GM18858 (cell line): ENCODE data around the gene CAP2.

Experiments
- ATAC-seq: cut with Tn5 transposase; IDR thresholded peaks from one replicate; pipeline ENCODE4 v1.9.1; 2021; ENCODE audit not compliant: unreplicated experiment

Gene CAP2, protein sequence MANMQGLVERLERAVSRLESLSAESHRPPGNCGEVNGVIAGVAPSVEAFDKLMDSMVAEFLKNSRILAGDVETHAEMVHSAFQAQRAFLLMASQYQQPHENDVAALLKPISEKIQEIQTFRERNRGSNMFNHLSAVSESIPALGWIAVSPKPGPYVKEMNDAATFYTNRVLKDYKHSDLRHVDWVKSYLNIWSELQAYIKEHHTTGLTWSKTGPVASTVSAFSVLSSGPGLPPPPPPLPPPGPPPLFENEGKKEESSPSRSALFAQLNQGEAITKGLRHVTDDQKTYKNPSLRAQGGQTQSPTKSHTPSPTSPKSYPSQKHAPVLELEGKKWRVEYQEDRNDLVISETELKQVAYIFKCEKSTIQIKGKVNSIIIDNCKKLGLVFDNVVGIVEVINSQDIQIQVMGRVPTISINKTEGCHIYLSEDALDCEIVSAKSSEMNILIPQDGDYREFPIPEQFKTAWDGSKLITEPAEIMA

DNA sequence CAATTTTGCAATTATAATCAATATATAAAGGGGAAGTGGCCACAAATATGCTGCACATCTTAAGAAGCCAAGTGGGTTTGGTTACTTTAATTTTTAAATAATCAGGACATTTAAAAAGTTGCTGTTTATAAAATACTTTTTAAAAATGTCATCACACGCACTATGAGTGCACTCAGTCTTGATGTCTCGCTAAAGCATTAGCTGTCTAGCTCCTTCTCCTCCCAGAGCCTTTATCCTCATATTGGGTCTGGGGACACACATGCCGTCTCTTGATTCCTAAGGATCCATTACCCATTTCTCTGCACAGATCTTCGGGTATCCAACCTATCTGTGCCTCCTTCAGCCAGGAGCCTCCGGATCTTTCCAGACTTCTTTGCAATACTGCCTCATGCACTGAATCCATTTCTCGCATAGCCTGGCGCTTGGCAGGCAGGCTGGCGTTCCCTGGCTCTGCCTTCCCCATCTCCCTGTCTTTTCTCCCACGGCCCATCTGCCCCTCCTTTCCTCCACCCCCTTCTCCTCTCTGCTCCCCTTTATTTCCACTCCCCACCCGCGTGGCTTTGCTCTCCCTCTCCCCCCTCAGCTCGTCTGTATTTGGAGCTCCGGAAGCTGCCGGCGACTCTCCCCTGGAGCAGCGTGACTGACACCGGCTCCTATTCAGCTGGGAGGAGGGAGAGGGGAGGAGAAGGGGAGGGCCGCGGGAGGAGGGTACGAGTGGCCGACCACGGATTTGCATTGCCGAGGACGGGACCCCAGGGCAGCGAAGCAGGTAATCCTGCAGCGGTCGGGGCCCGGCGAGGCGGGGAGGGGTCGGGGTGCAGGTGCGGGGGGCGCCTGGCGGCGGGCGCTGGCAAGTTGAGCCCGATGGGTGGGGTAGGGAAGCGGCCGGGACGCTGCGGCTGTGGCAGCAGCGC lies at the start of gene CAP2:
Gene CAP2 (plus strand): TSS at position 618 of the 914 bp plus-strand sequence. CDS start 27,961 bp downstream, outside the sequence.
- no peak for ATAC-seq

DNA sequence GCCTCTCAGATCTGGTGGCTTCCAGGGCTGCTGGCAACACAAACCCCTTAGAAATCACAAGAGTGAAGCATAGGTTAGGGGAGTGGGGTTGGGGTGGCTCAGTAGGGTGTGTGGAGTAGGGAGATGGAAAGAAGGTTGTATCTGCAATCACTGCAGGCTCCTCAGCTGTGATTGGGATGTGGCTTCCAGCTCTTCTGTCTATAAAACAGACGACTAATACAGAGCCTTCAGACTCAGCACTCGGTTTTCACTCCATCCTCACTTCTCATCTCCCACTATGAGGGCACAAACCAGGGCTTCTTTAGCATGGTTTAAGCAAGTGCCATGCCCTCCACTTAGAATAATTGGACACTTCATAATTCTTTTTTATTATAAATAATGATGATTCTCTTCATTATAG lies 46.4 kb upstream of the CAP2 start:
- no peak for ATAC-seq

DNA sequence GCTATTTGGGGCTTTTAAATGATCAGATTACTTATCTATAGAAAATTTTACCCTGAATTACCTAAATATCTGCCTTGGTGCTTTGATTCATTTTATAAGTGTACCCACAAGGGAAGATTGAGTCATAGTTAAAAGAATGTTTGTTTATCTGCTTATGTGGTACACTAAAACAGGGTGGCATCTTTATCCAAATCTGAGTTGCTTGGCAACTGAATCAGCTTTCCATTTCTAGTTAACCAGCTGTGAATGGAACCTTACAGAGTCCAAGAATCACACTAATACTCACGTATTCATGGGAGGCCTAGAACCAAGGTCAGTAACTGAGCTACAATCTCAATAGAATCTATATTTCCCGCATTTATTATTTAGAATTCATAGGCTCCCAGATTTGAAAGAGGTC lies 44.0 kb upstream of the CAP2 start:
- no peak for ATAC-seq

DNA sequence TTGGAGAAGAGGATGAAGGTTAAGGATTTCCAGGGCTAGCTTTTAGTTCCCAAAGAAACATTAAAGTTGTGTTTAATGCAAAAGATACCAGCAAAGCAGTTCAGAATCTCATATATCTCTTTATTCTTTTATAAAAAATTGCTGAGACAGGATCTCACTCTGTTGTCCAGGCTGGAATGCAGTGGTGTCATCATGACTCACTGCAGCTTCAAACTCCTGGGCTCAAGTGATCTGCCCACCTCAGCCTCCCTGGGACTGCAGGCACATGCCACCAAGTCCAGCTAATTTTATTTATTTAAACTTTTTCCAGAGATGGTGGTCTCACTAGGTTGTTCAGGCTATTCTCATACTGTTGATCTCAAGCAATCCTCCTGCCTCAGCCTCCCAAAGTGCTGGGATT lies 41.1 kb upstream of the CAP2 start:
- ATAC-seq: no peak

DNA sequence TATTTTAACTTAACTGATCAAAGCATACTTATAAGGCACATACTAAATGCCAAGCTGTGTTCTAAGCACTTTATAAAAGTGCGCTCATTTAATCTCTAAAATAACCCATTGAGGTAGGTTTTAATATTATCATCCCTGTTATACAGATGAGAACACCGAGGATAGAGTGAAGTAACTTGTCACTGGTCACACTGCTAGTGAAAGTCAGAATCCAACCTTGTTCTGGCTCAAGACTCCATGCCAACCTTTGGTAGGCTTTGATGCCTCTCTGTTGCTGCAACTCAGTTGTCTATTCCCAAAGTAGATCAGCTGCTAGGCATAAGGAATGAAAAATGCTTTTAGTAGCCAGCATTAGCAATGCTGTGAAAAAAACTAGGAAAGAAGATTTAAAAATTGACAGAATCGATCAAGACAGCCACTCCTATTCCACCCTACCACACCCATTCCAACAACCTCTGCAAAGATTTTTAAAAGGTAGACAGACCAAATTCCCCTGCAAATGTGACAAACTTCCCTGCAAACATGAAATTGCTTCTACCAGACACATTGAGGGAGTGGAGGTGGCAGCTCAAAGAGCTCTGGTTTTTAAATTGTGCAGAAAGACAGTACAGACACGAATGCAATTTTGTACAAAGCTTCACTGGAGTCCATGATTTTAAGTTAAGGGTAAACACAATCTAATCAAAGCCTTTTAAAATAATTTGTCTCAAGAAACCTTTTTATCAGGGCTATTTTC lies 39.8 kb upstream of the CAP2 start:
- ATAC-seq: no peak

DNA sequence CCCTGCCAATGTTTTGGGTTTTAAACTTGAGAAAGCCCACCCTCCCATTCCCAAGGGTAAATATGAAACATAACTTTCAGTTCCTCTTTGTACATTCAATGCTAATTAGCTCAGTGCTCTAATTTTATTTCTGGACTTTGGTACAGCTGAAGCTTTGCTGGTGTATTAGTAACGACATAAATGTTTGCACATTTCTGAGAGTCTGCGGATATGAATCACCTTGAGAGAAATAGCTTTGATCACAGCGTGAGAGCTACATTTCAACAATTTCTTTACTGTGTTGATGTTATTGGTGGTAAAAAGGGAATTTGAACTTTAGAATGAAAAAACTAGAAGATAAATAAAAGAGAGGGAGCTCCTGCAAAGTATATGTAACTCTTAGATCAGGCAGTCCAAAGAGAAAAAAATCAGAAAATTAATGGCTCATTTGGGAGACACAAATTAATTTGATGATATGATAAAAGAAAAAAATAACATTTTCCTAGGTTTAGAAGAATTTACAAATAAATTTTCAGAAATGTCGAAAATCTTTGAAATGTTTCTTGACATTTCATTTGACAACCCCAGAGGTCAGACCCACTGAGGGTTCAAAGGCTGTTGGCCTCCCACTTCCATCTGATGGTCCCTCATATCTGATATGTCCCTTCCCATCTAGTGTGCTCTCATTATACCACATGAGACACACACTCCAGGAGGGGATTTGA lies 38.5 kb upstream of the CAP2 start:
- ATAC-seq: no peak

DNA sequence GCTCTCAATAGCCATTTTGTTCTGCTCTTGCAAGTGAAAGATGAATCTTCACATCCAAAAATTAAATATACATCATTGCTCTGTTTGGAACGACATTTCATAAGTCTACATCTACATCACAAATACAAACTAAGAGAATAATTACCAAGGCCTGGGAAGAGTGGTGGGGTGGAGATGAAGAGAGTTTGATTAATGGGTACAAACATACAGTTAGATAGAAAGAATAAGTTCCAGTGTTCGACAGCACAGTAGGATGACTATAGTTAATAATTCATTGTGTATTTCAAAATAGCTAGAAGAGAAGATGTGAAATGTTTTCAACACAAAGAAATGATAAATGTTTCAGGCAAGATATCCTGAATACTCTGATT lies 38.0 kb upstream of the CAP2 start:
- ATAC-seq: no peak

DNA sequence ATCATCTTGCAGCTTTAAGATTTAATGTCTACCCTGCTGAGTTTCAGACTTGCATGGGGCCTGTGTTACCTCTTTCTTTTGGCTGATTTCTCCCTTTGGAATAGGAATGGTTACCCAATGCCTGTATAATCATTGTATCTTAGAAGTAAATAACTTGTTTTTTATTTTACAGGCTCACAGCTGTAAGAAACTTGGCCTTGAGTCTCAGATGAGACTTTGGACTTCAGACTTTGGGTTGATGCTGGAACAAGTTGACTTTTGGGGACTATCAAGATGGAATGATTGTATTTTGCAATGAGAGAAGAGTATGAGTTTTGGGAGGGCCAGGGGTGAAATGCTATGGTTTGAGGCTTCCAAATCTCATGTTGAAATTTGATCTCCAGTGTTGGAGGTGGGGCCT lies 34.9 kb upstream of the CAP2 start:
- no peak for ATAC-seq

DNA sequence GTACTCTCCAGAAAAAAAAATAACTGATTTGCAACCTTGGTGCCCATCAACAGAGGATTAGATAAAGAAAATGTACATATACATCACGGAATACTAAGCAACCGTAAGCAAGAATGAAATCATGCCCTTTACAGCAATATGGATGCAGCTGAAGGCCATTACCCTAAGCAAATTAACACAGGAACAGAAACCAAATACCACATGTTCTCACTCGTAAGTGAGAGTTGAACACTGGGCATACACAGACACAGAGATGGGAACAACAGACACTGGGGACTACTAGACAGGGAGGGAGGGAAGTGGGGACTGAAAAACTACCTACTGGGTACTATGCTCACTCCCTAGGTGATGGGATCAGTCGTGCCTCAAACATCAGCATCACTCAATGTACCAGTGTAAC lies 32.8 kb upstream of the CAP2 start:
- ATAC-seq: no peak

DNA sequence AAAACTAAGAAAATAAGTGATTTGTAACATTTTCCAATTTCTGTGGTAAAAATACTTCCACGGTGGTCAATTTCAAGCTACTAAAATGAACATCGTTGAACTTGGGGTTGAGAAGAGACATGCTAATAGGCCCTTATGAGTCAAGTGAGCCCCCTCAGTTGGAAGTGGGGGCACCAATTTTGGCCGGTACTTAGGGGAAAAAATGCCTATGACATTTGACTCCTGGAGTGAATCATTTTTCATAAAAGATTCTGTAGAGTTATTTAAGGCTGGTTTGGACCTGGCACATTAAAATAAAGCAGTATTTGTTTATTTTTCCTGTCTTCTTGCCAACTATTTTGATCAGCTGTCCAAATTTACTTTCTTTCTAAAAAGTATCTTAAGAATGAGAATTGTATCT lies 32.4 kb upstream of the CAP2 start:
- no peak for ATAC-seq

DNA sequence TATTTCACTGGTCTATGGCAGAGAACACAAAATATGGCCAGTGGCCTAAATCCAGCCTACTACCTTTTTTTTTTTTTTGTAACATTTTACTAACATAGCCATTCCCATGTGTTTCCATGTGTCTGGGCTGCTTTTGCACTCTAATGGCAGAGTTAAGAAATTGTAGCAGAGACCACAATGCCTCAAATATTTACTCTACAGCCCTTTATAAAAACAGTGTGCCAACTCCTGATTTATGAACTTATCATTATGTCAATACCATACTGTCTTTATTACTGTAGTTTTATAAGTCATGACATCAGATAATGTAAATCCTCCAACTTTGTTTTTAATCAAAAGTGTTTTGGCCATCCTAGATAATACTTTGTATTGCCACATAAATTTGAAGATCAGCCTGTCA lies 27.4 kb upstream of the CAP2 start:
- no peak for ATAC-seq

DNA sequence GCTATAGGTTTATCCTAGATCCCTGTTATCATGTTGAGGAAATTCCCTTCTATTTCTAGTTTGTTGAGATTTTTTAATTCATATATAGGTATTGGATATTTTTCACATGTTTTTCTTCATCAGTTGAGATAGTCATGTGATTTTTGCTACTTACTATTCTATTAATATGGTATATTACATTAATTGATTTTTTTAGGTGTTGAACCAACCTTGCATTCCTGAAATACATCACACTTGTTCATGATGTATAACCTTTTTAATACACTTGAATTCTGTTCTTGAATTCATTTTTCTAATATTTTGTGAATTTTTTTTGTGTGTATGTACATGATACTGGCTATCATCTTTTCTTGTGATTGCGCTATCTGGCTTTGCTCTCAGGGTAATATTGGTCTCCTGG lies 25.5 kb upstream of the CAP2 start:
- ATAC-seq: no peak

DNA sequence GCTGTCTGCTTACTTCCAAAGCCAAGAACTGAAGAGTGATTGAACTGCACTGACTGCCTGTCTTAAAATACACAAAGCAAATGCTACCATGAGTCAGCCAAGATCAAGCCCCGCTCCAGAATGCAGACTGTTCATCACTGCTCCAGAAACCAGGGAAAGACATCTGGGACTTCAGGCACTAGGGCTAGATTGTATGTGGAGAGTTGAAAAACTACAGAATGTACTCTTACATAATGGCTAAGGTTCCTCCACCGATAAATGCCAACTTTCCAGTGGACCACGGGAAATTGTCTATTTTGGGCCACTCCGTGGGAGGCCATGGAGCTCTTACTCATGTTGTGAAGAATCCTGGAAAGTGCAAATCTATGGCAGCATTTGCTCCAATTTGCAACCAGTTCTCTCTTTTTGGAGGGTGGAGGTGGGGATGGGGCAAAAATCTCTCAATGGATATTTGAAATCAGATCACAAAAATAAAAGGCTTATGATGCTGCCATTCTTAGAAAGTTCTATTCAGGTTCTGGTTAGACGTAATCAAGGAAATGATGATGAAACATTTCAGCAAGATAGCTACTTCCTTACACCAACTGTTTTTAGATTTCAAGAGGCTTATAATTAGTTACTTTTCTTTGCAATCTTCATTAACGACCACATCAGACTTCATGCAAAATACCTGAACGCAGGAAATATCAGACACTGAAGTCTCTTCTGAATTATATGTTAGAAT lies 11.8 kb upstream of the CAP2 start:
- no peak for ATAC-seq

DNA sequence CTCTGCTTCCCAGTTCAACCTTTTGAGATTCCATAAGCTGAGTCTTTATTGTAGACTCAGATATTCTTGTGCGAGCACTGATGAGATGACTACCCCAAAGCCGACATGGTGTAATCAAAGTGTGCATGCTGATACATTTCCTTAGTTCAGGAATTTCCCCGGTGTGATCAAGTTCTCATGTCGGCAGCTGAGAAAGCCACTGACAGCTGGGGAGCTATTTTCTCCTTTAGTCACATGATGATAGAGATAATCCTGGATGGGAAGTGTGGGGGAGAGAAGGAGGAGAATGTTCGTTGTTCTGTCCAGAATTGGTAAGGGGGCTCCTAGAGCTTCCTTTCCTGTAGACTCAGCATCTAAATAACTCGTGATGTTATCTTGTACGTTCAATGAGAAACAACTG lies 7.7 kb upstream of the CAP2 start:
- no peak for ATAC-seq

DNA sequence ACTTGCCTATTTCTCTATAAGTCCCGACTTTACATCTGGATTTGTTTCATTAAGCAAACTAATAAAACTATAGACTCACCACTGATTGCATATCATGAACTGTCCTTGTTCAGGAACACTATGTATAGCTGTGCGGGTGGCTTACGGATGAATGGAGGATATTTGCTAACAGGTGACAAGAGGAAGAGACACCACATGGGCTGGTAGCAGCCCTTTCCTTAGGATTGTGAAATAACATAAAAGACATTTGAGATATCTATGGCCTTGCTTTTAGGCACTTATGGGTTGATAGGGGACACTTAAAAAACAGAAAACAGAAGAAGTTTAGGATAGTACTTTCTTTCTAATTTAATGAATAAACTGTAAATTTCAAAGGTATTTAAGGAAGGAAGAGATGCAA lies 5.0 kb upstream of the CAP2 start:
- no peak for ATAC-seq

DNA sequence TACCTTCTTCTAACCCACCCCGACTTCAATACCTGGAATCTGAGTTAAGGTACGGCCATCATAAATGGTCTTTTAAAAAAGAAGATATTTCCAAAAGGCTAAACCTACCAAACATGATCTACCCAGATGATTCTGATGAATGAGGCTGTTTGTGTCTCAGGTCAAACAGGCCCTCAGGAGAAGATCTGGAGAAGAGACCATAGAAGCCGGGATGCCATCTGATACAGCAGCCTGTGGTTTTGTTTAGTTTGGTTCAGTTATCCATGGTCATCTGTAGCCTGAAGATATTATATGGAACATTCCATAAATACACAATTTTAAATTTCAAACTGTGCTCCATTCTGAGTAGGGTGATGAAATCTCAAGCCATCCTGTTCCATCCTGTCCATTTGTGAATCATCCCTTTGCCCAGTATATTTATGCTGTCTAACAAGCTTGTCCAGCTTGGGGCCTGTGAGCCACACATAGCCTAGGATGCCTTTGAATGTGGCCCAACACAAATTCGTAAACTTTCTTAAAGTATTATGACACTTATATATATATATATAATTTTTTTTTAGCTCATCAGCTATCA lies 4.0 kb upstream of the CAP2 start:
- ATAC-seq: no peak

DNA sequence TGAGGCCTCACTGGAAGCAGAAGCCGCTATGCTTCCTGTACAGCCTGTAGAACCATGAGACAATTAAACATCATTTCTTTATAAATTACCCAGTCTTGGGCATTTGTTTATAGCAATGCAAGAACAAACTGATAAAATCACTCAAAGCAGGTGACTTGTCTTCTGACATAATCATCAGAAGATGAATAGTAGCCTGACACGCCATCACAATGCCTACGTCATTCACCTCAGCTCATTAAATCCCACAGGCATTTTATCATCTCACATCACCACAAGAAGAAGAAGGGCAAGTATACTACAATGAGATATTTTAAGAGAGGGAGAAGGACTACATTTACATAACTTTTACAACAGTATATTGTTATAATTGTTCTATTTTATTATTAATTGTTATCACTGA lies 3.1 kb upstream of the CAP2 start:
- ATAC-seq: no peak

DNA sequence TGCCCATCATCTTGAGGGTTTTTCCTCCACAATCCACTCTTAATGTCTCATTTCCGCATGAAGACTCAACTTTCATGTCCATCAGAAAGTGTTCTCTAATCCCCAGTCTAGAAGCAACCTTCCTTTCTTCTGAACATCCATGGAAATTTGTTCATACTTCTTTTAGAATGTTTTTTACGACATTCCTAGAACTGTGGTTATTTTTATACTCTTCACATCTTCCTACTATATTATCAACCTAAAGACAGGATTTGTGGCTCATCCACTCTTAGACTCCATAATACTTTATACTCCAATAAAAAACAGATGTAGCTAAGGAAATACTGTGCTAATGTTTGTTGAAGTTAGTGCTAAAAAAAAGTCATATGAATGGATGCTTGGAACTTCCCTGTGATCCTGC lies 1.4 kb upstream of the CAP2 start:
- no peak for ATAC-seq

DNA sequence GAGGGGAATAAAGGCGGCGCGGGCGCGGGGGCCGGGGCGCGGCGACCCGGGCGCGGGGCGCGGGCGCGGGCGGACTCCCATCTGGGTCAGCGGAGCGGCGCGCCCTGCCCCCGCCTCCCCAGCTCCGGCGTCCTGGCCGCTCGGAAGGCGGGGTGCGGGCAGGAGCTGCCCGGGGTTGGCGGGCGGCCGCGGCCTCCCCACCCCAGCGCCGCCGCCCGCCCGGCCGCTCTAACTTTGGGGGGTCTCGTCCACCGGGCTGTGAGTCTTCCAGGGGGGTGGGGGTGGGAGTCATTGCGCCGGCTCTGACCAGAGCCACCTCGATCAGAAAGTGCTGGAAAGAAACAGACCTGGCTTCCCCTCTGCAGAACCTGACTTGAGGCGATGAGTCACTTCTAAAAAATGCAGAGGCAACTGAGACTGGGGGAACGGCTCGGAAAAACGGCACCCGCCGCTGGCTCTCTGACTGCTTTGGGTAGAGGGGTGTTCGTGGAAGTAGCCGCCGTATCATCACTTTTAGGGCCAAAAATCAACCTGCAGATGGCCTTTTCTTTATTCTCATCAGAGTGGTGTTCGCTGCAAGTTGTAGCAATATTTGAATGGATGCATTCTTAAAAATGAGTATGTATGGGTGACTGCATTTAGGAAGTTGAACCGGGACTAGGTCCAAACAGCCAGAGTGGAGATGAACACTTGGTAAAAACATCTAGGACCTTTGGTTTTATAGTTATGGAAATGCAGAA lies 667 bp downstream of the CAP2 start:
- ATAC-seq: no peak
